GM06990 (cell line): ENCODE data around the gene TM4SF1.

Source experiments
- DNase-seq: peaks from one replicate; pipeline ENCODE4 v3.0.0-alpha.2; 2011; ENCODE audit not compliant: insufficient read length; ENCODE audit errors: extremely low read depth
- H3K27me3 ChIP-seq: replicated peaks from 2 replicates; pipeline ENCODE4 v1.6.0; 2011; ENCODE audit warnings: low read length; ENCODE audit not compliant: control insufficient read depth, insufficient read depth
- H3K36me3 ChIP-seq: 2 replicates; pipeline ENCODE4 v1.5.1; 2011; ENCODE audit warnings: low read length; ENCODE audit not compliant: control insufficient read depth, insufficient read depth
- H3K4me3 ChIP-seq: replicated peaks from 2 replicates; pipeline ENCODE4 v1.5.1; 2011; ENCODE audit warnings: low read depth, mild to moderate bottlenecking, control low read depth, low read length
- CTCF ChIP-seq: IDR thresholded peaks from 2 replicates; pipeline ENCODE4 v1.5.1; 2011; ENCODE audit warnings: low read length, control low read depth, mild to moderate bottlenecking, inconsistent platforms; ENCODE audit not compliant: insufficient read depth, poor library complexity, severe bottlenecking

Gene TM4SF1

GRCh38 chr3:149401212-149401925 is 23.9 kb upstream of the TM4SF1 start:
- no peak for TF ChIP-seq CTCF
- Histone ChIP-seq H3K27me3 (no peaks in the 10 kb centered on the region), H3K4me3 (no peak overlapping the region), H3K36me3 (no peaks in the 10 kb centered on the region)
- DNase-seq, result no peak

GRCh38 chr3:149400645-149401044 is 23.2 kb upstream of the TM4SF1 start:
- no peak for TF ChIP-seq CTCF
- Histone ChIP-seq H3K27me3 (no peaks in the 10 kb centered on the region), H3K4me3 (no peak overlapping the region), H3K36me3 (no peaks in the 10 kb centered on the region)
- no peak for DNase-seq

GRCh38 chr3:149398296-149398695 is 20.8 kb upstream of the TM4SF1 start:
- TF ChIP-seq CTCF, result no peak
- H3K27me3 ChIP-seq, result no peaks in the 10 kb centered on the region
- H3K36me3 ChIP-seq, result no peaks in the 10 kb centered on the region
- no peak for DNase-seq
- H3K4me3 ChIP-seq, result no peak overlapping the region

- no peak for TF ChIP-seq CTCF
These were observed 20.1 kb upstream of the TM4SF1 start for GRCh38 chr3:149397528-149397927.

GRCh38 chr3:149396476-149396875 is 19.0 kb upstream of the TM4SF1 start:
- DNase-seq, result no peak
- H3K4me3 ChIP-seq, result no peak overlapping the region
- H3K36me3 ChIP-seq, result no peaks in the 10 kb centered on the region
- H3K27me3 ChIP-seq, result no peaks in the 10 kb centered on the region
- TF ChIP-seq CTCF, result no peak

More at GRCh38 chr3:149397528-149397927, 20.1 kb upstream of the TM4SF1 start:
- Histone ChIP-seq H3K36me3 (no peaks in the 10 kb centered on the region), H3K4me3 (no peak overlapping the region), H3K27me3 (no peaks in the 10 kb centered on the region)
- no peak for DNase-seq
